Breast epithelium (tissue), 4 donors: ENCODE results near the gene KRTAP5-4. TPM values are rescaled to one million over a fixed set of nuclear protein-coding genes. Genes with fewer than 3 reads are reported as not detected.
A peak's percentile ranks its signal among the peaks of the same experiment; 100 is the strongest.

Experiments used
- DNase-seq, 2 donors: peaks; one replicate each; pipeline ENCODE4 v3.0.0-alpha.2; 2019; ENCODE audit warnings: low spot score in 2 of 2
- H3K27ac ChIP-seq, 2 donors: fragments of 200-600 bp; sonication (generic) in 1 of 2; one replicate each; pipeline ENCODE4 v1.5.1; 2016 to 2019; ENCODE audit warnings: mild to moderate bottlenecking in 1 of 2
- H3K27me3 ChIP-seq, 2 donors: fragments of 200-600 bp; sonication (generic) in 1 of 2; one replicate each; pipeline versions ENCODE4 v1.5.1 to v1.6.0; 2017 to 2019; ENCODE audit warnings: control low read depth in 1 of 2, mild to moderate bottlenecking in 1 of 2
- H3K36me3 ChIP-seq: fragments of 200-600 bp; one replicate; pipeline ENCODE4 v1.5.1; 2019
- H3K4me1 ChIP-seq, 2 donors: fragments of 200-600 bp; sonication (generic); one replicate each; pipeline ENCODE4 v1.5.1; 2016 to 2019; ENCODE audit warnings: control low read depth in 1 of 2
- H3K4me3 ChIP-seq, 3 donors: fragments of 200-600 bp; sonication (generic); 1 replicate in 2 of 3; 2 replicates in 1 of 3; pipeline ENCODE4 v1.5.1; 2016 to 2019; ENCODE audit warnings: mild to moderate bottlenecking in 3 of 3, moderate library complexity in 2 of 3
- H3K9me3 ChIP-seq, 2 donors: fragments of 200-600 bp; sonication (generic) in 1 of 2; one replicate each; pipeline ENCODE4 v1.5.1; 2016 to 2019; ENCODE audit warnings: control low read depth in 1 of 2
- POLR2A ChIP-seq: fragments of 450-650 bp; IDR thresholded peaks from one replicate; pipeline ENCODE4 v1.6.1; 2016; ENCODE audit warnings: antibody characterized with exemption, mild to moderate bottlenecking, moderate library complexity
- POLR2AphosphoS5 ChIP-seq, 3 donors: sonication (generic); formaldehyde crosslinking; IDR thresholded peaks; one replicate each; pipeline ENCODE4 v1.6.1; 2017; ENCODE audit warnings: antibody characterized with exemption in 3 of 3
- intact Hi-C: fragments of 100-400 bp; cut with DNase I; formaldehyde crosslinking; loops from one replicate; pipeline ENCODE4 v1.15.1; 2023; ENCODE audit warnings: low total_unique reads
- total RNA-seq, 3 donors: library from RNA; depleted of rRNA; stranded (reverse); fragments of >200 nt; gene quantifications; one replicate each; pipeline ENCODE4 v1.1.0, GENCODE V29; 2016
- TF ChIP-seq, protein P1 (sequence below), 3 donors: fragments of 450-650 bp; IDR thresholded peaks; one replicate each; pipeline ENCODE4 v1.5.1; 2016 to 2017; ENCODE audit warnings: antibody characterized with exemption in 3 of 3, mild to moderate bottlenecking in 3 of 3, moderate library complexity in 3 of 3

The KRTAP5-4 gene
- total RNA-seq, 3 donors from 2014 or later = not detected

DNA sequence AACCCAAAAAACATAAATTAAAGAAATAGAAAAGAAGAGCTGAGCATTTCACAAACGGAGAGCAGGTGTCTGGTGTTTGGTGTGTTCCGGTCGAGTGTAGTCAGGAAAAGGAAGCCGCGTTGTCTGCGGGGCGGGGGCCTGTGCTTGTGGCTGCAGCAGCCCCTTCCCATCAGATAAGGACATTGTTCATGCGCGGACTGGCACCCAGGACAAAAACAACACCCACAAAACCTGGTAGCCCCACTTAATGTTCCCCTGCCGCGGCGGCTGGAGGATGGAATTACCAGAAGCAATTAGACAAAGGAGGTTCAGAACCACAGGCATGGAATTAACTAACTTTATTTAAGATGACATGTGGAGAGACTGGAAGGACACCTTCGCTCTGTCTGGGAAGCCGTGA lies 37.6 kb upstream of the KRTAP5-4 start:
- Histone ChIP-seq H3K27ac (no peak overlapping the region), H3K36me3 (no peaks in the 10 kb centered on the region), H3K4me1 (no peaks in the 10 kb centered on the region), H3K27me3 (peaks cover 0 to 47% of the 10 kb centered on the region in 2 donors), H3K9me3 (no peaks in the 10 kb centered on the region), H3K4me3 (no peak overlapping the region)
- intact Hi-C loops = no loop called here
- no peak for TF ChIP-seq POLR2AphosphoS5 (IDR thresholded peaks at IDR 0.05)
- TF ChIP-seq POLR2A = no peak
- TF ChIP-seq, protein P1, sequence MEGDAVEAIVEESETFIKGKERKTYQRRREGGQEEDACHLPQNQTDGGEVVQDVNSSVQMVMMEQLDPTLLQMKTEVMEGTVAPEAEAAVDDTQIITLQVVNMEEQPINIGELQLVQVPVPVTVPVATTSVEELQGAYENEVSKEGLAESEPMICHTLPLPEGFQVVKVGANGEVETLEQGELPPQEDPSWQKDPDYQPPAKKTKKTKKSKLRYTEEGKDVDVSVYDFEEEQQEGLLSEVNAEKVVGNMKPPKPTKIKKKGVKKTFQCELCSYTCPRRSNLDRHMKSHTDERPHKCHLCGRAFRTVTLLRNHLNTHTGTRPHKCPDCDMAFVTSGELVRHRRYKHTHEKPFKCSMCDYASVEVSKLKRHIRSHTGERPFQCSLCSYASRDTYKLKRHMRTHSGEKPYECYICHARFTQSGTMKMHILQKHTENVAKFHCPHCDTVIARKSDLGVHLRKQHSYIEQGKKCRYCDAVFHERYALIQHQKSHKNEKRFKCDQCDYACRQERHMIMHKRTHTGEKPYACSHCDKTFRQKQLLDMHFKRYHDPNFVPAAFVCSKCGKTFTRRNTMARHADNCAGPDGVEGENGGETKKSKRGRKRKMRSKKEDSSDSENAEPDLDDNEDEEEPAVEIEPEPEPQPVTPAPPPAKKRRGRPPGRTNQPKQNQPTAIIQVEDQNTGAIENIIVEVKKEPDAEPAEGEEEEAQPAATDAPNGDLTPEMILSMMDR (IDR thresholded peaks at IDR 0.05) = no peak
- peak in 1 of 2 donors; percentile 47 for DNase-seq

GRCh38 chr11:1656670-1657069 lies 34.7 kb upstream of the KRTAP5-4 start:
- no peaks in the 10 kb centered on the region for H3K4me1 ChIP-seq
- H3K27ac ChIP-seq = no peak overlapping the region
- intact Hi-C loops = no loop called here
- no peak overlapping the region for H3K4me3 ChIP-seq
- H3K9me3 ChIP-seq = no peaks in the 10 kb centered on the region
- TF ChIP-seq, protein P1 (IDR thresholded peaks at IDR 0.05) = no peak
- TF ChIP-seq POLR2A (no peak), POLR2AphosphoS5 (IDR thresholded peaks at IDR 0.05) (no peak)
- H3K36me3 ChIP-seq = no peaks in the 10 kb centered on the region
- peak in 1 of 2 donors; percentile 5 for DNase-seq
- H3K27me3 ChIP-seq = peaks cover 0 to 57% of the 10 kb centered on the region in 2 donors

DNA sequence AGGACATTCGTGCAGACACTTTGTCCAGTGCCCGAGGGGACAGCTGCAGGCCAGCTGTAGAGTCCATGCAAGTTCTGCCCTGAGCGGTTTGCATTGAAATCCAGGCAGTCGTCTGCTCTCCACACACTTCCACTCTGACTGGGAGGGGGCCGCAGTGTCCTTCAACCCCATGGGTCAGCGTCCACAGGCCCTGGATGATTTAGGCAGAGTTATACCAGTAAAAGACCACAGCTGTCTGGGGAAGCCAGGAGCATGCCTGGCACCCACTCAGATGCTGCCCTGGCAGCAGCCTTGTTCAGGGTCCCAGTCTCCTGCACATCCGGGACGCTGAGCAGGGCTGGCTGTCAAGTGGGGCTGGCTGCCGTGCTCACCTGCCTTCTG lies 34.1 kb upstream of the KRTAP5-4 start:
- Histone ChIP-seq H3K4me3 (no peak overlapping the region), H3K27me3 (peaks cover 0 to 57% of the 10 kb centered on the region in 2 donors), H3K9me3 (no peaks in the 10 kb centered on the region), H3K4me1 (no peaks in the 10 kb centered on the region), H3K36me3 (no peaks in the 10 kb centered on the region), H3K27ac (no peak overlapping the region)
- TF ChIP-seq POLR2AphosphoS5 (IDR thresholded peaks at IDR 0.05) (no peak), POLR2A (no peak)
- TF ChIP-seq, protein P1 (IDR thresholded peaks at IDR 0.05) = no peak
- no peak for DNase-seq
- intact Hi-C loops = no loop called here

DNA sequence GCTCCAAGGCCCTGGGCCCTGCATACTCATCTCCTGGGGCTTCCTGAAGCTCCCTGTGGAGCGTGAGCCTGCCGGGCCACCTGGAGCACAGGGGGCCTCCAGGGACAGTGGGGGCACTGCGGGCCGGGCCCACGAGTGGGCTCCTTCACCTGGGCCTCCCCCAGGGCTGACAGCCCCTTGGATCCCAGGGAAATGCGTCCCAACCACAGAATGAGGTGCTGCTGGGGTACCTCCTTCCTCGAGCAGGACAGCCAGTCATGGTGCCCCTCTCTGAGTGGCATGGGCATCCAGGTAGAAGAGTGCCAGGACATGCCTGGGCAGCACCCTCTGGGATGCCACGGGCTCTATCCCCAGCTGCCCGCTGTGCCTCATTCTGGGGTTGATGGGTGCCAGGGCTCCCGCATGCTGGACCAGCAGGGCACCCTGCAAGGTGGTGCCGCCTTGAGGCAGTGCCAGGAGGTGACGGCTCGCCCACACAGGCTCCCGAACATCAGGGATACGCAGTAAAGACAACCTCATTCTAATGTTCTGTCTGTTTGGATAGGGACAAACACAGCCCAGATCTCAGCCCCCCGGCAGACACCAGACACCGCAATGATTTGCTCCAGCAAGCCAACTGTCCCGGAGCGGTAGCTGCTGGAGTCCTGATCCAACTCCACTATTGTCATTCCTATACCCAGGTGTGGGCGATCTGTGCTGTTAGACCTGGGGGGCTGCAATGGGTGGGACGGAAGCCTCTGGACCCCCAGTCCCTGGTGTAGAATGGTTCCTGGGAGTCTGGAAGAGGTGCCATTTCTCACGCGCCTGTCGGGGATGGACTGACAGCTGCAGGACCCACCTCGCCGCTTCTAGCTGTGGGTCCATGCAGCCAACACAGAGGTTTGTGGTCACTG lies 33.5 kb upstream of the KRTAP5-4 start:
- H3K4me1 ChIP-seq = no peaks in the 10 kb centered on the region
- no peaks in the 10 kb centered on the region for H3K9me3 ChIP-seq
- H3K36me3 ChIP-seq = no peaks in the 10 kb centered on the region
- DNase-seq = peak in 1 of 2 donors; percentile 35
- intact Hi-C loops = no loop called here
- no peak for TF ChIP-seq POLR2AphosphoS5 (IDR thresholded peaks at IDR 0.05)
- TF ChIP-seq POLR2A = no peak
- TF ChIP-seq, protein P1 (IDR thresholded peaks at IDR 0.05) = no peak
- no peak overlapping the region for H3K4me3 ChIP-seq
- H3K27me3 ChIP-seq = peaks cover 0 to 54% of the 10 kb centered on the region in 2 donors
- H3K27ac ChIP-seq = no peak overlapping the region
